ENCODE data around the gene MTG2. TPM values are rescaled to one million over a fixed set of nuclear protein-coding genes. Genes with fewer than 3 reads are reported as not detected.

The MTG2 gene
- total and polyA plus RNA-seq, 4 donors = 13.0 to 28.0 (median 24.4) TPM

DNA sequence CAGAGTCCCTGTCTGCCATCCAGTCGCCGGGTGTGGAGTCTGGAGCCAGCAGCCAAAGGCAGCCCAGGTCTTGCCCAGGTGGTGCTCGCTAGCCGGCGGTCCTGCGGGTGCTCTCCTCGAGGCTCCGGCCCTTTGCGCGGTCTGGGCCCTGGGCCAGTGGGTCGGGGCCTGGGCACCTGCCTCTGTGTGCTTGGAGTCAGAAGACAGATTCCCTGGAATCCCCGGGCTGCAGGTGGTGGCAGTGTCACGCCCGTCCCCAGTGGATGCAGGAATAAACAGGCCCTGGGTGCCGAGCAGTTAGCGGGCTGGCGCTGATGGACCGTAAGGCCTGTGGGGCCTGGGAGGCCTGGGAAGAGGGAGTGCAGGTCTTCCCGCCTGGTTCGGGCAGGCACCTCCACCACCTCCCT, 33.9 kb upstream of the MTG2 start:
- 68% methylated on average over 20 of the region's 20 CpGs for WGBS

DNA sequence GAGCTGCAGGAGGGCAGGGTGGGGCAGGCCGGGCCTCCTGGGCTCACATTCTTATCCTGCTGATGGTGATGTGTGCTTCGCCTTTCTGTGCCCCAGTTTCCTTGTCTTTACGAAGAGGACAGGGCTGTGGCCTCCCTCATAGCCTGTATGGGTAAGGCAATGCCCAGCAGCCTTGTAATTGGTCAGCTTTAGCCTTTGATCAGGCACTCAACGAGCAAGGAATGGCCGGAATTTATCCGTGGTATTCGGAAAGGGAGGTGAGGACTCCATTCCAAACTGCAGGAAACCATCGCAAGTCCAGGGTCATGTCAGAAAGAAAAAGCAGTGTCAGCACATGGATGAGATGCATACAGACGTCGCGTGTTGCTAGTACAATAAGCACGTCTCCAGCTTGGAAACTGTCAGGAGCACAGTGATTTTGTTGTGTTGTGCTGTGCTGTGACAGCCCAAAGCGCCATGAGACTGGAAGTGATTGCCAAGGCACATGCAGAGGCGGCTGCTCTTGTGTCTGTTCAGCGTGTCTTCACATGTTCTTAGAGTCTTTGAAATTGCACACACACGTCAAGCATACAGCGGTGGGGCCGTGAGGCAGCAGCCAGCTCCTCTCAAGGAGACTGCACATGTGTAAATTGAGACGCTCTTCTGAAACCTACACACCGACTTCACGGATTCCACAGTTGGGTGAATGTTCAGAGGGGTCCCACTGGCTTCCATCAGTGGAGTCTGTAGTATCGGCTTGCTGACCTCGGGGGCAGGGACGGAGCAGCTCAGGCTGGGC, 33.1 kb upstream of the MTG2 start:
- peaks cover 20 to 71% (median 62%) of the 10 kb centered on the region in 4 donors for H3K4me1 ChIP-seq (ENCODE audit: control insufficient read depth in 4 of 4, insufficient read depth in 4 of 4, low read length in 3 of 4)
- 68% methylated on average over 24 of the region's 24 CpGs for WGBS
- H3K27me3 ChIP-seq (ENCODE audit: control insufficient read depth in 4 of 4, insufficient read depth in 4 of 4, low read length in 3 of 4) = no peaks in the 10 kb centered on the region
- no peak overlapping the region for H3K27ac ChIP-seq (ENCODE audit: low read depth in 1 of 2, low read length in 2 of 2)
- H3K4me3 ChIP-seq (ENCODE audit: low read depth in 1 of 3, low read length in 3 of 3) = no peak overlapping the region
- no peak overlapping the region for H3K9ac ChIP-seq (ENCODE audit: low read depth in 1 of 2, low read length in 2 of 2)
- peaks cover 0 to 5% (median 1%) of the 10 kb centered on the region in 4 donors for H3K36me3 ChIP-seq (ENCODE audit: control insufficient read depth in 4 of 4, insufficient read depth in 3 of 4, low read depth in 1 of 4, low read length in 3 of 4)
- DNase-seq (ENCODE audit: low spot score) = no peak
- no peaks in the 10 kb centered on the region for H3K9me3 ChIP-seq (ENCODE audit: control insufficient read depth in 4 of 4, low read length in 3 of 4)
- TF ChIP-seq, protein P1, sequence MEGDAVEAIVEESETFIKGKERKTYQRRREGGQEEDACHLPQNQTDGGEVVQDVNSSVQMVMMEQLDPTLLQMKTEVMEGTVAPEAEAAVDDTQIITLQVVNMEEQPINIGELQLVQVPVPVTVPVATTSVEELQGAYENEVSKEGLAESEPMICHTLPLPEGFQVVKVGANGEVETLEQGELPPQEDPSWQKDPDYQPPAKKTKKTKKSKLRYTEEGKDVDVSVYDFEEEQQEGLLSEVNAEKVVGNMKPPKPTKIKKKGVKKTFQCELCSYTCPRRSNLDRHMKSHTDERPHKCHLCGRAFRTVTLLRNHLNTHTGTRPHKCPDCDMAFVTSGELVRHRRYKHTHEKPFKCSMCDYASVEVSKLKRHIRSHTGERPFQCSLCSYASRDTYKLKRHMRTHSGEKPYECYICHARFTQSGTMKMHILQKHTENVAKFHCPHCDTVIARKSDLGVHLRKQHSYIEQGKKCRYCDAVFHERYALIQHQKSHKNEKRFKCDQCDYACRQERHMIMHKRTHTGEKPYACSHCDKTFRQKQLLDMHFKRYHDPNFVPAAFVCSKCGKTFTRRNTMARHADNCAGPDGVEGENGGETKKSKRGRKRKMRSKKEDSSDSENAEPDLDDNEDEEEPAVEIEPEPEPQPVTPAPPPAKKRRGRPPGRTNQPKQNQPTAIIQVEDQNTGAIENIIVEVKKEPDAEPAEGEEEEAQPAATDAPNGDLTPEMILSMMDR (IDR thresholded peaks at IDR 0.05; ENCODE audit: low read depth, low read length, missing input control) = no peak
- TF ChIP-seq JUND (IDR thresholded peaks at IDR 0.05) = no peak
- no peak for TF ChIP-seq HNF4G (IDR thresholded peaks at IDR 0.05)
- no peak for TF ChIP-seq RXRA (IDR thresholded peaks at IDR 0.05)
- TF ChIP-seq FOXA1 (IDR thresholded peaks at IDR 0.05) = no peak
- TF ChIP-seq RAD21 (IDR thresholded peaks at IDR 0.05) = no peak
- TF ChIP-seq, protein P2, sequence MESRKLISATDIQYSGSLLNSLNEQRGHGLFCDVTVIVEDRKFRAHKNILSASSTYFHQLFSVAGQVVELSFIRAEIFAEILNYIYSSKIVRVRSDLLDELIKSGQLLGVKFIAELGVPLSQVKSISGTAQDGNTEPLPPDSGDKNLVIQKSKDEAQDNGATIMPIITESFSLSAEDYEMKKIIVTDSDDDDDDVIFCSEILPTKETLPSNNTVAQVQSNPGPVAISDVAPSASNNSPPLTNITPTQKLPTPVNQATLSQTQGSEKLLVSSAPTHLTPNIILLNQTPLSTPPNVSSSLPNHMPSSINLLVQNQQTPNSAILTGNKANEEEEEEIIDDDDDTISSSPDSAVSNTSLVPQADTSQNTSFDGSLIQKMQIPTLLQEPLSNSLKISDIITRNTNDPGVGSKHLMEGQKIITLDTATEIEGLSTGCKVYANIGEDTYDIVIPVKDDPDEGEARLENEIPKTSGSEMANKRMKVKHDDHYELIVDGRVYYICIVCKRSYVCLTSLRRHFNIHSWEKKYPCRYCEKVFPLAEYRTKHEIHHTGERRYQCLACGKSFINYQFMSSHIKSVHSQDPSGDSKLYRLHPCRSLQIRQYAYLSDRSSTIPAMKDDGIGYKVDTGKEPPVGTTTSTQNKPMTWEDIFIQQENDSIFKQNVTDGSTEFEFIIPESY (IDR thresholded peaks at IDR 0.05) = no peak
- no peak for TF ChIP-seq YY1 (IDR thresholded peaks at IDR 0.05)
- no peak for TF ChIP-seq GABPA (IDR thresholded peaks at IDR 0.05 in 1 of 2, conservative IDR thresholded peaks at IDR 0.05 in 1 of 2)
- TF ChIP-seq NR2F2 (IDR thresholded peaks at IDR 0.05) = no peak
- no peak for TF ChIP-seq SP1 (IDR thresholded peaks at IDR 0.05)
- TF ChIP-seq, protein P3, sequence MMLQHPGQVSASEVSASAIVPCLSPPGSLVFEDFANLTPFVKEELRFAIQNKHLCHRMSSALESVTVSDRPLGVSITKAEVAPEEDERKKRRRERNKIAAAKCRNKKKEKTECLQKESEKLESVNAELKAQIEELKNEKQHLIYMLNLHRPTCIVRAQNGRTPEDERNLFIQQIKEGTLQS (IDR thresholded peaks at IDR 0.05) = no peak
- no peak for TF ChIP-seq EGR1 (IDR thresholded peaks at IDR 0.05; ENCODE audit: low read depth in 2 of 2)
- TF ChIP-seq HNF4A (conservative IDR thresholded peaks at IDR 0.05) = no peak
- TF ChIP-seq, protein P4, sequence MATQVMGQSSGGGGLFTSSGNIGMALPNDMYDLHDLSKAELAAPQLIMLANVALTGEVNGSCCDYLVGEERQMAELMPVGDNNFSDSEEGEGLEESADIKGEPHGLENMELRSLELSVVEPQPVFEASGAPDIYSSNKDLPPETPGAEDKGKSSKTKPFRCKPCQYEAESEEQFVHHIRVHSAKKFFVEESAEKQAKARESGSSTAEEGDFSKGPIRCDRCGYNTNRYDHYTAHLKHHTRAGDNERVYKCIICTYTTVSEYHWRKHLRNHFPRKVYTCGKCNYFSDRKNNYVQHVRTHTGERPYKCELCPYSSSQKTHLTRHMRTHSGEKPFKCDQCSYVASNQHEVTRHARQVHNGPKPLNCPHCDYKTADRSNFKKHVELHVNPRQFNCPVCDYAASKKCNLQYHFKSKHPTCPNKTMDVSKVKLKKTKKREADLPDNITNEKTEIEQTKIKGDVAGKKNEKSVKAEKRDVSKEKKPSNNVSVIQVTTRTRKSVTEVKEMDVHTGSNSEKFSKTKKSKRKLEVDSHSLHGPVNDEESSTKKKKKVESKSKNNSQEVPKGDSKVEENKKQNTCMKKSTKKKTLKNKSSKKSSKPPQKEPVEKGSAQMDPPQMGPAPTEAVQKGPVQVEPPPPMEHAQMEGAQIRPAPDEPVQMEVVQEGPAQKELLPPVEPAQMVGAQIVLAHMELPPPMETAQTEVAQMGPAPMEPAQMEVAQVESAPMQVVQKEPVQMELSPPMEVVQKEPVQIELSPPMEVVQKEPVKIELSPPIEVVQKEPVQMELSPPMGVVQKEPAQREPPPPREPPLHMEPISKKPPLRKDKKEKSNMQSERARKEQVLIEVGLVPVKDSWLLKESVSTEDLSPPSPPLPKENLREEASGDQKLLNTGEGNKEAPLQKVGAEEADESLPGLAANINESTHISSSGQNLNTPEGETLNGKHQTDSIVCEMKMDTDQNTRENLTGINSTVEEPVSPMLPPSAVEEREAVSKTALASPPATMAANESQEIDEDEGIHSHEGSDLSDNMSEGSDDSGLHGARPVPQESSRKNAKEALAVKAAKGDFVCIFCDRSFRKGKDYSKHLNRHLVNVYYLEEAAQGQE (IDR thresholded peaks at IDR 0.05) = no peak

More for the DNA sequence above, 33.9 kb upstream of the MTG2 start:
- no peak overlapping the region for H3K4me3 ChIP-seq (ENCODE audit: low read depth in 1 of 3, low read length in 3 of 3)
- peaks cover 0 to 2% (median 0%) of the 10 kb centered on the region in 4 donors for H3K36me3 ChIP-seq (ENCODE audit: control insufficient read depth in 4 of 4, insufficient read depth in 3 of 4, low read depth in 1 of 4, low read length in 3 of 4)
- no peak overlapping the region for H3K9ac ChIP-seq (ENCODE audit: low read depth in 1 of 2, low read length in 2 of 2)
- H3K27ac ChIP-seq (ENCODE audit: low read depth in 1 of 2, low read length in 2 of 2) = no peak overlapping the region
- no peaks in the 10 kb centered on the region for H3K27me3 ChIP-seq (ENCODE audit: control insufficient read depth in 4 of 4, insufficient read depth in 4 of 4, low read length in 3 of 4)
- H3K4me1 ChIP-seq (ENCODE audit: control insufficient read depth in 4 of 4, insufficient read depth in 4 of 4, low read length in 3 of 4) = peaks cover 20 to 69% (median 60%) of the 10 kb centered on the region in 4 donors
- no peaks in the 10 kb centered on the region for H3K9me3 ChIP-seq (ENCODE audit: control insufficient read depth in 4 of 4, low read length in 3 of 4)
- TF ChIP-seq EGR1 (IDR thresholded peaks at IDR 0.05; ENCODE audit: low read depth in 2 of 2) (no peak), JUND (IDR thresholded peaks at IDR 0.05) (no peak), NR2F2 (IDR thresholded peaks at IDR 0.05) (no peak), YY1 (IDR thresholded peaks at IDR 0.05) (no peak), HNF4A (conservative IDR thresholded peaks at IDR 0.05) (peak; percentile 16 to 27), GABPA (IDR thresholded peaks at IDR 0.05 in 1 of 2, conservative IDR thresholded peaks at IDR 0.05 in 1 of 2) (no peak), HNF4G (IDR thresholded peaks at IDR 0.05) (no peak)
- TF ChIP-seq, protein P4 (IDR thresholded peaks at IDR 0.05) = no peak
- TF ChIP-seq, protein P3 (IDR thresholded peaks at IDR 0.05) = no peak
- DNase-seq (ENCODE audit: low spot score) = no peak

Data from liver (tissue), 9 donors.